ENCODE measurements around the gene CEP95. TPM values are rescaled to one million over a fixed set of nuclear protein-coding genes. Genes with fewer than 3 reads are reported as not detected.

CEP95 gene
- total RNA-seq, 1 experiment from 2014 or later = 63.8 TPM

- TF ChIP-seq PRDM15 (CRISPR knock-in tag; IDR thresholded peaks at IDR 0.05) (no peak), ZNF281 (CRISPR knock-in tag; IDR thresholded peaks at IDR 0.05) (no peak), ATF1 (CRISPR knock-in tag; IDR thresholded peaks at IDR 0.05) (no peak), ZMAT4 (CRISPR knock-in tag; IDR thresholded peaks at IDR 0.05) (no peak), SMAD4 (CRISPR knock-in tag; IDR thresholded peaks at IDR 0.05) (no peak), ZNF416 (CRISPR knock-in tag; IDR thresholded peaks at IDR 0.05) (peak; percentile 85), ERG (CRISPR knock-in tag; IDR thresholded peaks at IDR 0.05) (peak; percentile 90; the same call in 1 of the 2 replicates), GABPB1 (CRISPR knock-in tag; IDR thresholded peaks at IDR 0.05) (no peak), HMGA2 (CRISPR knock-in tag; IDR thresholded peaks at IDR 0.05) (no peak), TP53 (CRISPR knock-in tag; IDR thresholded peaks at IDR 0.05) (no peak), E2F4 (CRISPR knock-in tag; IDR thresholded peaks at IDR 0.05; ENCODE audit: borderline replicate concordance, low read depth) (no peak), ZBTB43 (CRISPR knock-in tag; IDR thresholded peaks at IDR 0.05) (no peak), ZNF423 (CRISPR knock-in tag; IDR thresholded peaks at IDR 0.05) (no peak), ZNF532 (CRISPR knock-in tag; IDR thresholded peaks at IDR 0.05; ENCODE audit: borderline replicate concordance) (peak; percentile 60; the same call in 1 of the 2 replicates), CDX4 (CRISPR knock-in tag; IDR thresholded peaks at IDR 0.05; ENCODE audit: borderline replicate concordance) (peak; percentile 7; the same call in 1 of the 2 replicates), ATF6 (CRISPR knock-in tag; IDR thresholded peaks at IDR 0.05) (no peak), ZNF263 (CRISPR knock-in tag; IDR thresholded peaks at IDR 0.05; ENCODE audit: low read depth) (no peak), ZBTB21 (CRISPR knock-in tag; IDR thresholded peaks at IDR 0.05; ENCODE audit: borderline replicate concordance) (no peak)
Observed at GRCh38 chr17:64498308-64499203, 8.2 kb upstream of the CEP95 start (continued).

All from WTC11 (cell line).